HCT116 (cell line): ENCODE results near the gene PARD6G. TPM values are rescaled to one million over a fixed set of nuclear protein-coding genes. Genes with fewer than 3 reads are reported as not detected.

Experiments used
- ATAC-seq: fragments of 200-7000 bp; cut with Tn5 transposase; 2 replicates; pipeline ENCODE4 v1.9.1; 2020; ENCODE audit warnings: mild to moderate bottlenecking, moderate library complexity
- BruUV-seq: library from RNA; stranded (reverse); fragments of 400-500 nt; replicated peaks from 2 replicates; lab custom pipeline; 2021; lab: Mats Ljungman, UMichigan
- CTCF ChIA-PET: fragments of 300-600 bp; sonication (Branson Sonifier 250); formaldehyde crosslinking; loops from one replicate; lab custom pipeline; 2021; ENCODE audit warnings: antibody characterized with exemption; lab: Charles Lee
- POLR2A ChIA-PET: fragments of 300-600, 350-600 bp; sonication (Branson Sonifier 250); formaldehyde crosslinking; loops from one replicate; lab custom pipeline; 2021; ENCODE audit warnings: antibody characterized with exemption; lab: Charles Lee
- RAD21 ChIA-PET, 2 experiments: fragments of 300-600 bp; sonication (Branson Sonifier 250); formaldehyde crosslinking; loops; one replicate each; lab custom pipeline; 2023; ENCODE audit warnings: low total read pairs in 2 of 2; ENCODE audit not compliant: uncharacterized antibody in 2 of 2, unreplicated experiment in 2 of 2, low non-redundant PET in 1 of 2; lab: Charles Lee
- DNase-seq: peaks from one replicate; pipeline ENCODE4 v3.0.0-alpha.2; 2010; ENCODE audit warnings: low read depth, low spot score
- H2AFZ ChIP-seq: fragments of 200-600 bp; shearing (Covaris generic), sonication (generic); 2 replicates; pipeline ENCODE4 v1.6.1; 2017; ENCODE audit warnings: low read depth, mixed run types, mixed read lengths, antibody characterized with exemption, low read length; ENCODE audit not compliant: poor library complexity, severe bottlenecking
- H3K27ac ChIP-seq: 2 replicates; pipeline ENCODE4 v1.5.1; 2012; ENCODE audit warnings: low read depth, low read length
- H3K27me3 ChIP-seq: fragments of 200-600 bp; sonication (generic); 2 replicates; pipeline ENCODE4 v1.6.1; 2016; ENCODE audit warnings: mixed run types, low read length, mixed read lengths; ENCODE audit not compliant: insufficient read depth
- H3K36me3 ChIP-seq, 2 experiments: fragments of 200-500 bp in 1 of 2; fragments of 200-600 bp in 1 of 2; sonication (Bioruptor generic) in 1 of 2; sonication (generic) in 1 of 2; 2 replicates each; pipeline versions ENCODE4 v1.5.1 to v1.6.1; 2014 to 2016; ENCODE audit warnings: low read length in 2 of 2, inconsistent platforms in 1 of 2, mixed read lengths in 1 of 2, mixed run types in 1 of 2; ENCODE audit not compliant: insufficient read depth in 2 of 2, control insufficient read depth in 1 of 2
- H3K4me1 ChIP-seq, 2 experiments: fragments of 200-600 bp in 1 of 2; sonication (generic) in 1 of 2; 2 replicates each; pipeline versions ENCODE4 v1.5.1 to v1.6.1; 2012 to 2017; ENCODE audit warnings: low read length in 2 of 2, inconsistent platforms in 1 of 2, mild to moderate bottlenecking in 1 of 2, mixed read lengths in 1 of 2, mixed run types in 1 of 2, moderate library complexity in 1 of 2; ENCODE audit not compliant: insufficient read depth in 2 of 2, control insufficient read depth in 1 of 2
- H3K4me2 ChIP-seq: fragments of 200-600 bp; sonication (generic); 2 replicates; pipeline ENCODE4 v1.6.1; 2017; ENCODE audit warnings: mixed run types, low read length, mixed read lengths
- H3K4me3 ChIP-seq, 2 experiments: fragments of 200-600 bp in 1 of 2; sonication (generic) in 1 of 2; replicated peaks in 1 of 2; 2 replicates each; pipeline ENCODE4 v1.5.1; 2011 to 2016; ENCODE audit warnings: low read length in 2 of 2, control low read depth in 1 of 2, low read depth in 1 of 2, mild to moderate bottlenecking in 1 of 2, mixed read lengths in 1 of 2, mixed run types in 1 of 2
- H3K79me2 ChIP-seq: fragments of 200-600 bp; sonication (generic); 2 replicates; pipeline ENCODE4 v1.6.1; 2017; ENCODE audit warnings: mild to moderate bottlenecking, mixed run types, low read length, moderate library complexity, mixed read lengths; ENCODE audit not compliant: insufficient read depth
- H3K9ac ChIP-seq: fragments of 200-600 bp; sonication (generic); 2 replicates; pipeline ENCODE4 v1.6.1; 2016; ENCODE audit warnings: low read length, mixed read lengths
- H3K9me2 ChIP-seq: fragments of 200-600 bp; sonication (generic), shearing (Covaris generic); 2 replicates; pipeline ENCODE4 v1.6.1; 2017; ENCODE audit warnings: mixed run types, mild to moderate bottlenecking, moderate library complexity; ENCODE audit not compliant: insufficient read depth
- H3K9me3 ChIP-seq, 2 experiments: fragments of 200-500 bp in 1 of 2; fragments of 200-600 bp in 1 of 2; sonication (Bioruptor generic) in 1 of 2; sonication (generic) in 1 of 2; 2 replicates each; pipeline ENCODE4 v1.6.1; 2014 to 2017; ENCODE audit warnings: low read length in 2 of 2, mixed read lengths in 2 of 2, inconsistent platforms in 1 of 2, low read depth in 1 of 2, mild to moderate bottlenecking in 1 of 2, mixed run types in 1 of 2, moderate library complexity in 1 of 2; ENCODE audit not compliant: control insufficient read depth in 1 of 2, insufficient read depth in 1 of 2
- H4K20me1 ChIP-seq: fragments of 200-600 bp; sonication (generic), shearing (Covaris generic); 2 replicates; pipeline ENCODE4 v1.6.1; 2017; ENCODE audit warnings: mixed run types, mild to moderate bottlenecking, moderate library complexity; ENCODE audit not compliant: insufficient read depth
- CBX3 ChIP-seq: IDR thresholded peaks from 2 replicates; pipeline ENCODE4 v1.6.1; 2012; ENCODE audit warnings: low read depth
- CEBPB ChIP-seq: IDR thresholded peaks from 2 replicates; pipeline ENCODE4 v1.6.1; 2012; ENCODE audit warnings: low read depth
- EGR1 ChIP-seq: IDR thresholded peaks from 2 replicates; pipeline ENCODE4 v1.6.1; 2012; ENCODE audit warnings: low read depth
- ELF1 ChIP-seq: IDR thresholded peaks from 2 replicates; pipeline ENCODE4 v1.6.1; 2012; ENCODE audit warnings: low read depth, borderline replicate concordance
- EZH2 ChIP-seq: fragments of 200-600 bp; sonication (generic); IDR thresholded peaks from 2 replicates; pipeline ENCODE4 v1.6.1; 2017; ENCODE audit warnings: antibody characterized with exemption, mixed run types
- EZH2phosphoT487 ChIP-seq: fragments of 200-600 bp; IDR thresholded peaks from 2 replicates; pipeline ENCODE4 v1.6.1; 2018; ENCODE audit warnings: antibody characterized with exemption, borderline replicate concordance
- FOSL1 ChIP-seq: IDR thresholded peaks from 2 replicates; pipeline ENCODE4 v1.6.1; 2012; ENCODE audit warnings: low read depth
- JUND ChIP-seq: IDR thresholded peaks from 2 replicates; pipeline ENCODE4 v1.6.1; 2012
- POLR2A ChIP-seq: IDR thresholded peaks from 2 replicates; pipeline ENCODE4 v1.7.0; 2011; ENCODE audit warnings: borderline replicate concordance; ENCODE audit not compliant: insufficient read depth, insufficient read length; ENCODE audit errors: extremely low read depth
- POLR2AphosphoS5 ChIP-seq: IDR thresholded peaks from 2 replicates; pipeline ENCODE4 v1.6.1; 2011; ENCODE audit warnings: mild to moderate bottlenecking, low read depth, low read length, moderate library complexity
- RAD21 ChIP-seq: IDR thresholded peaks from 2 replicates; pipeline ENCODE4 v1.6.1; 2012; ENCODE audit warnings: low read depth, mild to moderate bottlenecking
- SP1 ChIP-seq: IDR thresholded peaks from 2 replicates; pipeline ENCODE4 v1.6.1; 2012; ENCODE audit warnings: low read depth
- SRF ChIP-seq: IDR thresholded peaks from 2 replicates; pipeline ENCODE4 v1.6.1; 2012; ENCODE audit warnings: low read depth
- TCF7L2 ChIP-seq: IDR thresholded peaks from 2 replicates; pipeline ENCODE4 v1.7.0; 2011; ENCODE audit warnings: borderline replicate concordance, inconsistent platforms; ENCODE audit not compliant: insufficient read depth, insufficient read length; ENCODE audit errors: extremely low read depth
- YY1 ChIP-seq: IDR thresholded peaks from 2 replicates; pipeline ENCODE4 v1.6.1; 2011; ENCODE audit warnings: low read length, low read depth, moderate library complexity, mild to moderate bottlenecking; ENCODE audit not compliant: insufficient replicate concordance; ENCODE audit errors: extremely low read depth
- ZFX ChIP-seq: fragments of 450-650 bp; IDR thresholded peaks from 2 replicates; pipeline ENCODE4 v1.6.1; 2017
- ZNF274 ChIP-seq: fragments of 200-500 bp; sonication (Bioruptor generic); IDR thresholded peaks from 2 replicates; pipeline ENCODE4 v1.6.1; 2014; ENCODE audit warnings: mild to moderate bottlenecking, low read depth, low read length, inconsistent platforms
- intact Hi-C: fragments of 100-400 bp; cut with micrococcal nuclease; formaldehyde crosslinking; loops from 2 replicates; pipeline ENCODE4 v1.10.0; 2022
- total RNA-seq: library from RNA; stranded (reverse); gene quantifications from one replicate; pipeline ENCODE4 v1.2.1, GENCODE V29; 2021; ENCODE audit not compliant: unreplicated experiment
- TF ChIP-seq, protein P1 (sequence below): IDR thresholded peaks from 2 replicates; pipeline ENCODE4 v1.6.1; 2012
- TF ChIP-seq, protein P2 (sequence below), 3 experiments: fragments of 200-600 bp in 1 of 3; sonication (generic) in 1 of 3; IDR thresholded peaks in 2 of 3; conservative IDR thresholded peaks in 1 of 3; 2 replicates each; pipeline ENCODE4 v1.5.1; 2012 to 2017; ENCODE audit warnings: low read depth in 2 of 3, low read length in 2 of 3, antibody characterized with exemption in 1 of 3, borderline replicate concordance in 1 of 3, control low read depth in 1 of 3, mild to moderate bottlenecking in 1 of 3, mixed read lengths in 1 of 3, mixed run types in 1 of 3, moderate library complexity in 1 of 3; ENCODE audit not compliant: insufficient read depth in 1 of 3
- TF ChIP-seq, protein P3 (sequence below): IDR thresholded peaks from 2 replicates; pipeline ENCODE4 v1.6.1; 2012

PARD6G gene
- total RNA-seq, 1 experiment from 2014 or later: 12.8 TPM

DNA sequence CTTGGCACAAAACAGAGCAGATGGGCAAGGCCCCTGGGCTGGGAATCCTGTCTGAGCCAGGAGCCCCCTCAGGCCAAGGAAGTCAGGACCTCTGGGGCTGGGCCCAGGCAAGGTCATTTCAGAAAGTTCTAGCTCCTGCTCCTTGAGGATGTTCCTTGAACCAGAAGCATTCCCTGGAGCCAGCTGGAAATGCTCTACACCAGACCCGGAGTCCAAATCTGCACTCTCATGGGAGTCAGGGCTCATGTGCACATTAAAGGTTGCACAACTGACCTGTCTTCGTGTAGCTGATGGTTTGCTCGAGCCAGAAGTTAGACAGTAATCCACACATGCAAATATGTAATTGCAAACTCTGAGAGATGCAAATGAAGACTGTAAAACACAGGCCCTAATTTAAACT, 18.0 kb downstream of the PARD6G start:
- DNase-seq (no peak), ATAC-seq (no peak)
- no peak overlapping the region for H3K27ac ChIP-seq
- ChIA-PET CTCF (no interaction called here), POLR2A (no interaction called here), RAD21 (no interaction called here)
- no peaks in the 10 kb centered on the region for H3K9me2 ChIP-seq
- H3K4me1 ChIP-seq: no peaks in the 10 kb centered on the region
- no TSS peak for BruUV-seq
- H3K9me3 ChIP-seq: no peaks in the 10 kb centered on the region
- TF ChIP-seq YY1 (no peak), SRF (no peak), POLR2AphosphoS5 (no peak), RAD21 (no peak), ZNF274 (no peak), FOSL1 (no peak), EZH2 (no peak), EGR1 (no peak), ELF1 (no peak), TCF7L2 (no peak), ZFX (no peak), CBX3 (no peak), EZH2phosphoT487 (no peak), POLR2A (no peak), SP1 (no peak), JUND (no peak), CEBPB (no peak)
- TF ChIP-seq, protein P1, sequence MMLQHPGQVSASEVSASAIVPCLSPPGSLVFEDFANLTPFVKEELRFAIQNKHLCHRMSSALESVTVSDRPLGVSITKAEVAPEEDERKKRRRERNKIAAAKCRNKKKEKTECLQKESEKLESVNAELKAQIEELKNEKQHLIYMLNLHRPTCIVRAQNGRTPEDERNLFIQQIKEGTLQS: no peak
- TF ChIP-seq, protein P2, sequence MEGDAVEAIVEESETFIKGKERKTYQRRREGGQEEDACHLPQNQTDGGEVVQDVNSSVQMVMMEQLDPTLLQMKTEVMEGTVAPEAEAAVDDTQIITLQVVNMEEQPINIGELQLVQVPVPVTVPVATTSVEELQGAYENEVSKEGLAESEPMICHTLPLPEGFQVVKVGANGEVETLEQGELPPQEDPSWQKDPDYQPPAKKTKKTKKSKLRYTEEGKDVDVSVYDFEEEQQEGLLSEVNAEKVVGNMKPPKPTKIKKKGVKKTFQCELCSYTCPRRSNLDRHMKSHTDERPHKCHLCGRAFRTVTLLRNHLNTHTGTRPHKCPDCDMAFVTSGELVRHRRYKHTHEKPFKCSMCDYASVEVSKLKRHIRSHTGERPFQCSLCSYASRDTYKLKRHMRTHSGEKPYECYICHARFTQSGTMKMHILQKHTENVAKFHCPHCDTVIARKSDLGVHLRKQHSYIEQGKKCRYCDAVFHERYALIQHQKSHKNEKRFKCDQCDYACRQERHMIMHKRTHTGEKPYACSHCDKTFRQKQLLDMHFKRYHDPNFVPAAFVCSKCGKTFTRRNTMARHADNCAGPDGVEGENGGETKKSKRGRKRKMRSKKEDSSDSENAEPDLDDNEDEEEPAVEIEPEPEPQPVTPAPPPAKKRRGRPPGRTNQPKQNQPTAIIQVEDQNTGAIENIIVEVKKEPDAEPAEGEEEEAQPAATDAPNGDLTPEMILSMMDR (IDR thresholded peaks at IDR 0.05 in 2 of 3, conservative IDR thresholded peaks at IDR 0.05 in 1 of 3; ENCODE audit: borderline replicate concordance in 1 of 3, insufficient read depth in 1 of 3, low read depth in 2 of 3, low read length in 2 of 3): no peak
- TF ChIP-seq, protein P3, sequence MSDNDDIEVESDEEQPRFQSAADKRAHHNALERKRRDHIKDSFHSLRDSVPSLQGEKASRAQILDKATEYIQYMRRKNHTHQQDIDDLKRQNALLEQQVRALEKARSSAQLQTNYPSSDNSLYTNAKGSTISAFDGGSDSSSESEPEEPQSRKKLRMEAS: no peak
- intact Hi-C loops: no loop called here
- H3K36me3 ChIP-seq: no peaks in the 10 kb centered on the region
- no peaks in the 10 kb centered on the region for H3K79me2 ChIP-seq
- no peak overlapping the region for H3K4me3 ChIP-seq
- H3K9ac ChIP-seq: no peak overlapping the region
- H3K27me3 ChIP-seq: no peaks in the 10 kb centered on the region
- no peaks in the 10 kb centered on the region for H4K20me1 ChIP-seq
- no peak overlapping the region for H2AFZ ChIP-seq
- H3K4me2 ChIP-seq: no peak overlapping the region
